K562 (cell line): ENCODE measurements around the gene FAM53B.
"Not testable (repeated sequence)": the region's sequence is repeated elsewhere in the genome, so short reads cannot be mapped to it uniquely, and the experiment has no call there.

Experiments used
- FIP1L1 ChIP-seq: fragments of 200-400 bp; formaldehyde crosslinking; IDR thresholded peaks from 2 replicates; pipeline ENCODE4 v1.6.1; 2018; ENCODE audit warnings: mild to moderate bottlenecking, low read depth, low read length; ENCODE audit not compliant: poor library complexity, severe bottlenecking
- FOSL1 ChIP-seq: fragments of 200-800 bp; sonication (Bioruptor generic); conservative IDR thresholded peaks from 2 replicates; pipeline ENCODE4 v1.6.1; 2016; ENCODE audit warnings: missing genetic modification characterization, missing compliant biosample characterization
- GTF3C2 ChIP-seq: IDR thresholded peaks from 3 replicates; pipeline ENCODE4 v1.6.1; 2011; ENCODE audit warnings: borderline replicate concordance, mild to moderate bottlenecking, moderate library complexity; ENCODE audit not compliant: insufficient read length; ENCODE audit errors: extremely low read depth
- NONO ChIP-seq, 2 experiments: fragments of 200-400 bp in 1 of 2; fragments of 450-650 bp in 1 of 2; formaldehyde crosslinking in 1 of 2; IDR thresholded peaks; 2 replicates each; pipeline ENCODE4 v1.6.1; 2017; ENCODE audit warnings: low read depth in 2 of 2, mild to moderate bottlenecking in 2 of 2, moderate library complexity in 2 of 2, low read length in 1 of 2
- NR2C2 ChIP-seq, 2 experiments: fragments of 200-800 bp in 1 of 2; sonication (Bioruptor generic) in 1 of 2; sonication (generic) in 1 of 2; formaldehyde crosslinking in 1 of 2; IDR thresholded peaks; 2 replicates each; pipeline versions ENCODE4 v1.6.1 to v1.8.0; 2016 to 2022; ENCODE audit warnings: mild to moderate bottlenecking in 1 of 2, missing compliant biosample characterization in 1 of 2, missing genetic modification characterization in 1 of 2, missing genetic modification reagents in 1 of 2
- NR4A1 ChIP-seq, 2 experiments: fragments of 250-450 bp in 1 of 2; fragments of 450-650 bp in 1 of 2; sonication (Bioruptor Pico) in 1 of 2; IDR thresholded peaks; 2 replicates each; pipeline versions ENCODE4 v1.4.0 to v1.6.1; 2016 to 2020; ENCODE audit warnings: mild to moderate bottlenecking in 2 of 2, missing compliant biosample characterization in 1 of 2, missing genetic modification characterization in 1 of 2, moderate library complexity in 1 of 2
- RFX5 ChIP-seq: IDR thresholded peaks from 2 replicates; pipeline ENCODE4 v1.6.1; 2011; ENCODE audit warnings: low read depth, mild to moderate bottlenecking, improper control_type of control experiment, low read length
- SMC3 ChIP-seq: conservative IDR thresholded peaks from 2 replicates; pipeline ENCODE4 v1.6.1; 2011; ENCODE audit warnings: low read depth, low read length, improper control_type of control experiment; ENCODE audit not compliant: insufficient read depth
- ZBTB7A ChIP-seq: IDR thresholded peaks from 2 replicates; pipeline ENCODE4 v1.6.1; 2011; ENCODE audit warnings: low read depth, mild to moderate bottlenecking, low read length, moderate library complexity, borderline replicate concordance; ENCODE audit not compliant: control insufficient read depth

- TF ChIP-seq FOSL1 (tag); RFX5; SMC3; NONO (IDR thresholded peaks at IDR 0.05; ENCODE audit: low read depth in 2 of 2, low read length in 1 of 2); GTF3C2; NR4A1 (CRISPR knock-in tag; IDR thresholded peaks at IDR 0.05); NR4A1 (tag; IDR thresholded peaks at IDR 0.05); ZBTB7A; NR2C2 (CRISPR knock-in tag; IDR thresholded peaks at IDR 0.05); NR2C2 (tag; IDR thresholded peaks at IDR 0.05); FIP1L1: not testable (repeated sequence)
These were observed 2.3 kb upstream of the FAM53B start for GRCh38 chr10:124746447-124746846.
